GM12878 (cell line): ENCODE results near the gene GPRC5B. TPM values are rescaled to one million over a fixed set of nuclear protein-coding genes. Genes with fewer than 3 reads are reported as not detected.

Experiments
- ATAC-seq: fragments of 200-7000 bp; cut with Tn5 transposase; 3 replicates; pipeline ENCODE4 v1.9.1; 2020; ENCODE audit warnings: mild to moderate bottlenecking, moderate library complexity
- BruUV-seq: library from RNA; stranded (reverse); fragments of 400-500 nt; replicated peaks from 2 replicates; lab custom pipeline; 2021; lab: Mats Ljungman, UMichigan
- CTCF ChIA-PET: fragments of 300-600 bp; sonication (Branson Sonifier 250); formaldehyde crosslinking; extraction: SDS; loops from one replicate; lab custom pipeline; 2021; ENCODE audit warnings: inconsistent platforms; lab: Yijun Ruan, JAX
- POLR2A ChIA-PET: fragments of 350-600 bp; formaldehyde crosslinking; extraction: SDS; loops from one replicate; lab custom pipeline; 2021; ENCODE audit warnings: inconsistent platforms; lab: Charles Lee
- RAD21 ChIA-PET: fragments of 300-600 bp; sonication (Branson Sonifier 250); formaldehyde crosslinking; loops from one replicate; lab custom pipeline; 2023; ENCODE audit warnings: antibody characterized with exemption; ENCODE audit not compliant: unreplicated experiment; lab: Charles Lee
- SMC1A ChIA-PET: fragments of 300-600 bp; sonication (Branson Sonifier 250); formaldehyde crosslinking; loops from one replicate; lab custom pipeline; 2023; ENCODE audit not compliant: unreplicated experiment, uncharacterized antibody; lab: Charles Lee
- DNase-seq: peaks from one replicate; pipeline ENCODE4 v3.0.0-alpha.2; 2011; ENCODE audit warnings: low read depth, low spot score
- FAIRE-seq: peaks from 3 replicates; lab custom pipeline; 2011; peaks lifted over from hg19 to GRCh38; lab: Jason Lieb, UNC
- H2AFZ ChIP-seq: 2 replicates; pipeline ENCODE4 v1.6.0; 2011; ENCODE audit warnings: low read depth, low read length, control low read depth; ENCODE audit not compliant: control insufficient read depth
- H3K27ac ChIP-seq: 2 replicates; pipeline ENCODE4 v1.5.1; 2011; ENCODE audit warnings: control low read depth; ENCODE audit not compliant: control insufficient read depth, insufficient read depth
- H3K27me3 ChIP-seq, 2 experiments: replicated peaks in 1 of 2; 2 replicates each; pipeline versions ENCODE4 v1.6.0 to v1.6.1; 2011; ENCODE audit warnings: low read length in 1 of 2; ENCODE audit not compliant: control insufficient read depth in 2 of 2, insufficient read depth in 2 of 2
- H3K36me3 ChIP-seq, 2 experiments: 2 replicates each; pipeline ENCODE4 v1.5.1; 2011; ENCODE audit warnings: low read length in 1 of 2; ENCODE audit not compliant: control insufficient read depth in 2 of 2, insufficient read depth in 2 of 2
- H3K4me1 ChIP-seq: 2 replicates; pipeline ENCODE4 v1.6.1; 2011; ENCODE audit warnings: mild to moderate bottlenecking, low read length, moderate library complexity, mixed read lengths; ENCODE audit not compliant: control insufficient read depth, insufficient read depth
- H3K4me2 ChIP-seq: 2 replicates; pipeline ENCODE4 v1.6.0; 2011; ENCODE audit warnings: control low read depth; ENCODE audit not compliant: control insufficient read depth, insufficient read depth
- H3K4me3 ChIP-seq: fragments of 200-600 bp; sonication (generic); 2 replicates; pipeline ENCODE4 v1.5.1; 2016
- H3K79me2 ChIP-seq: 2 replicates; pipeline ENCODE4 v1.6.0; 2011; ENCODE audit warnings: low read length; ENCODE audit not compliant: control insufficient read depth, insufficient read depth
- H3K9ac ChIP-seq: 2 replicates; pipeline ENCODE4 v1.8.0; 2011; ENCODE audit warnings: low read length, control low read depth, mixed read lengths; ENCODE audit not compliant: control insufficient read depth, insufficient read depth
- H3K9me3 ChIP-seq: replicated peaks from 3 replicates; pipeline ENCODE4 v1.5.1; 2011; ENCODE audit warnings: mild to moderate bottlenecking, low read length; ENCODE audit not compliant: control insufficient read depth, insufficient read depth
- H4K20me1 ChIP-seq: 2 replicates; pipeline ENCODE4 v1.6.0; 2011; ENCODE audit not compliant: control insufficient read depth, insufficient read depth
- STAT1 ChIP-seq: fragments of 450-650 bp; conservative IDR thresholded peaks from 2 replicates; pipeline ENCODE4 v1.6.1; 2014; ENCODE audit warnings: antibody characterized with exemption, mild to moderate bottlenecking
- ZNF24 ChIP-seq: fragments of 450-650 bp; IDR thresholded peaks from 2 replicates; pipeline ENCODE4 v1.6.1; 2017; ENCODE audit warnings: antibody characterized with exemption, mild to moderate bottlenecking
- WGBS: methylation state at CpG from one replicate; pipeline ENCODE4 v1.1.6; 2016; ENCODE audit warnings: low lambda C conversion rate; ENCODE audit not compliant: insufficient replicate concordance, insufficient coverage; ENCODE audit errors: missing lambda C conversion rate; 5-methylcytosine and 5-hydroxymethylcytosine counted together
- in situ Hi-C: fragments of 300-500 bp; cut with MboI; formaldehyde crosslinking; loops from 9 replicates; pipeline ENCODE4 v1.14.3; 2018; ENCODE audit warnings: mixed read lengths
- intact Hi-C: fragments of 100-400 bp; cut with micrococcal nuclease; formaldehyde crosslinking; loops from one replicate; pipeline ENCODE4 v1.14.2; 2022; ENCODE audit not compliant: unreplicated experiment
- polyA plus RNA-seq, 11 experiments: library from polyadenylated mRNA; depleted of rRNA in 4 of 11; unstranded in 6 of 11; stranded (reverse) in 5 of 11; fragments of >200 nt; fragmentation: Nextera tagmentation in 4 of 11; fragmentation: Illumina TruSeq in 1 of 11; extraction: Ambion mirVana in 4 of 11; extraction: Trizol in 1 of 11; gene quantifications; 1 replicate in 1 of 11; 2 replicates in 10 of 11; pipeline versions ENCODE4 v1.2.1 to v1.2.3, GENCODE V29; 2011 to 2016; ENCODE audit warnings: inconsistent platforms in 2 of 11, missing spikeins in 2 of 11, low read depth in 1 of 11
- total RNA-seq, 4 experiments: library from RNA; depleted of rRNA in 3 of 4; stranded (reverse); fragments of >200 nt in 3 of 4; fragmentation: Illumina TruSeq in 1 of 4; extraction: Trizol in 1 of 4; gene quantifications; 2 replicates each; pipeline versions ENCODE4 v1.2.1 to v1.2.3, GENCODE V29; 2013 to 2021
- TF ChIP-seq, protein P1 (sequence below): fragments of 450-650 bp; IDR thresholded peaks from 2 replicates; pipeline ENCODE4 v1.6.1; 2018; ENCODE audit warnings: borderline replicate concordance, mild to moderate bottlenecking; ENCODE audit not compliant: partially characterized antibody
- TF ChIP-seq, protein P2 (sequence below): fragments of 450-650 bp; IDR thresholded peaks from 2 replicates; pipeline ENCODE4 v1.6.1; 2016; ENCODE audit warnings: mild to moderate bottlenecking, moderate library complexity, borderline replicate concordance
- TF ChIP-seq, protein P3 (sequence below): IDR thresholded peaks from 2 replicates; pipeline ENCODE4 v1.6.1; 2012; ENCODE audit warnings: mild to moderate bottlenecking, low read depth, low read length
- TF ChIP-seq, protein P4 (sequence below): fragments of 450-650 bp; IDR thresholded peaks from 2 replicates; pipeline ENCODE4 v1.6.1; 2017; ENCODE audit warnings: mild to moderate bottlenecking, moderate library complexity

GPRC5B gene
- total and polyA plus RNA-seq, 10 of the 15 experiments (the other 5 are each of a cell fraction or from before 2014, with no cell fraction given), result 0.01 to 0.42 (median 0.15) TPM; not detected in 2

DNA sequence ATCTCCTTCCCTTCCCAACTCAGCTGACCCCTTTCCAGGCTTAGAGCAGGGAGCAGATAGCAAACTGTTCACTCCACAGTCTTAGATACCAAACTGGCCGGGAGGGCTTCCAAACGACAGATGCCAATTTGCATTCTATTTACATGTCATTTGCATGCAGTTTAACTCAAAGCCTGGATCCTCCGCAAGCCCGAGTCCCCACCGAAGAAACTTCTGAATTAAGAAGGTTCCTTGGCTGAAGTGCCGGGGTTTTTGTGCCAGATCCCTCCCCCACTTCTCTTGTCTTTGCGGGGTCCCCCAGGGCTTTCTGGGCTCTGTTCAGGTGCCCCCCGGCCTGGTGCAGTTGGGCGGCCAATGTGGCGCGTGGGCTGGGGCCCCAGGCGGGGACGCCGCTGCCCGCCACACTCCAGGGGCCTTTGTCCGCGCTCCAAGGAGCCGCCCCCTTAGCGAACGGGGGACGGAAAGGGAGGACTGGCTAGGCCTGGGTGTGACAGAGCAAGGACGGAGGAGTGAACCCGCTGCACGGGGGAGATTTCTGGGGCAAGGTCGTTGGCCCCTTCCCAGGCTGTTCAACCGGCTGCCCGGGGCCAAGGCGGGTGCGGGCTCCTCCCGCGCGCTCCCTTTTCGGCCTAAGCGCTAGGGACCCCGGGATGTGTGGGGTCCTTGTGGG is 1.2 kb downstream of the GPRC5B start (continued):
- TF ChIP-seq, protein P1, sequence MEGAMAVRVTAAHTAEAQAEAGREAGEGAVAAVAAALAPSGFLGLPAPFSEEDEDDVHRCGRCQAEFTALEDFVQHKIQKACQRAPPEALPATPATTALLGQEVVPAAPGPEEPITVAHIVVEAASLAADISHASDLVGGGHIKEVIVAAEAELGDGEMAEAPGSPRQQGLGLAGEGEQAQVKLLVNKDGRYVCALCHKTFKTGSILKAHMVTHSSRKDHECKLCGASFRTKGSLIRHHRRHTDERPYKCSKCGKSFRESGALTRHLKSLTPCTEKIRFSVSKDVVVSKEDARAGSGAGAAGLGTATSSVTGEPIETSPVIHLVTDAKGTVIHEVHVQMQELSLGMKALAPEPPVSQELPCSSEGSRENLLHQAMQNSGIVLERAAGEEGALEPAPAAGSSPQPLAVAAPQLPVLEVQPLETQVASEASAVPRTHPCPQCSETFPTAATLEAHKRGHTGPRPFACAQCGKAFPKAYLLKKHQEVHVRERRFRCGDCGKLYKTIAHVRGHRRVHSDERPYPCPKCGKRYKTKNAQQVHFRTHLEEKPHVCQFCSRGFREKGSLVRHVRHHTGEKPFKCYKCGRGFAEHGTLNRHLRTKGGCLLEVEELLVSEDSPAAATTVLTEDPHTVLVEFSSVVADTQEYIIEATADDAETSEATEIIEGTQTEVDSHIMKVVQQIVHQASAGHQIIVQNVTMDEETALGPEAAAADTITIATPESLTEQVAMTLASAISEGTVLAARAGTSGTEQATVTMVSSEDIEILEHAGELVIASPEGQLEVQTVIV, result no peak
- TF ChIP-seq STAT1, result no peak
- TF ChIP-seq, protein P2, sequence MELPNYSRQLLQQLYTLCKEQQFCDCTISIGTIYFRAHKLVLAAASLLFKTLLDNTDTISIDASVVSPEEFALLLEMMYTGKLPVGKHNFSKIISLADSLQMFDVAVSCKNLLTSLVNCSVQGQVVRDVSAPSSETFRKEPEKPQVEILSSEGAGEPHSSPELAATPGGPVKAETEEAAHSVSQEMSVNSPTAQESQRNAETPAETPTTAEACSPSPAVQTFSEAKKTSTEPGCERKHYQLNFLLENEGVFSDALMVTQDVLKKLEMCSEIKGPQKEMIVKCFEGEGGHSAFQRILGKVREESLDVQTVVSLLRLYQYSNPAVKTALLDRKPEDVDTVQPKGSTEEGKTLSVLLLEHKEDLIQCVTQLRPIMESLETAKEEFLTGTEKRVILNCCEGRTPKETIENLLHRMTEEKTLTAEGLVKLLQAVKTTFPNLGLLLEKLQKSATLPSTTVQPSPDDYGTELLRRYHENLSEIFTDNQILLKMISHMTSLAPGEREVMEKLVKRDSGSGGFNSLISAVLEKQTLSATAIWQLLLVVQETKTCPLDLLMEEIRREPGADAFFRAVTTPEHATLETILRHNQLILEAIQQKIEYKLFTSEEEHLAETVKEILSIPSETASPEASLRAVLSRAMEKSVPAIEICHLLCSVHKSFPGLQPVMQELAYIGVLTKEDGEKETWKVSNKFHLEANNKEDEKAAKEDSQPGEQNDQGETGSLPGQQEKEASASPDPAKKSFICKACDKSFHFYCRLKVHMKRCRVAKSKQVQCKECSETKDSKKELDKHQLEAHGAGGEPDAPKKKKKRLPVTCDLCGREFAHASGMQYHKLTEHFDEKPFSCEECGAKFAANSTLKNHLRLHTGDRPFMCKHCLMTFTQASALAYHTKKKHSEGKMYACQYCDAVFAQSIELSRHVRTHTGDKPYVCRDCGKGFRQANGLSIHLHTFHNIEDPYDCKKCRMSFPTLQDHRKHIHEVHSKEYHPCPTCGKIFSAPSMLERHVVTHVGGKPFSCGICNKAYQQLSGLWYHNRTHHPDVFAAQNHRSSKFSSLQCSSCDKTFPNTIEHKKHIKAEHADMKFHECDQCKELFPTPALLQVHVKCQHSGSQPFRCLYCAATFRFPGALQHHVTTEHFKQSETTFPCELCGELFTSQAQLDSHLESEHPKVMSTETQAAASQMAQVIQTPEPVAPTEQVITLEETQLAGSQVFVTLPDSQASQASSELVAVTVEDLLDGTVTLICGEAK, result no peak

DNA sequence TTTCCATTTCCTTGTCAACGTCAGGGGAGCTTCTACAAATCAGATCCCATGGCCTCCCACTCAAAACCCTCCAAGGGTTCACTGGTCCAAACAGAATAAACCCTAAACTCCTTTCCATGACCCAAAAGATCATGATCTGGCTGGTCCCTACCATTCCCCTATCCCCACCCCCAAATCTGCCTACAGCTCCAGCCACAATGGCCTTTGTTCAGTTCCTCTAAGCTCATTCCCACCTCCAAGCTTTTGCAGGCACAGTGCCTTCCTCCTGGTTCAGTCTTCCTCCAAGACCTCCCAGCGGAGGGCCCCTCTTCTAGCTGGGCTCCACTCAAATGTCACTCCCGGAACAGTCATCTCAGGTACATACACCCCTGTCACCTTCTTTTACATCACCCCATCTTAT is 2.0 kb downstream of the GPRC5B start:
- ATAC-seq (no peak), DNase-seq (no peak), FAIRE-seq (no peak)
- H3K36me3 ChIP-seq, result no peaks in the 10 kb centered on the region
- POLR2A ChIA-PET, result no interaction called here
- no peaks in the 10 kb centered on the region for H3K4me1 ChIP-seq
- H3K9me3 ChIP-seq, result no peaks in the 10 kb centered on the region
- RAD21 ChIA-PET, result no interaction called here
- no TSS peak for BruUV-seq
- CTCF ChIA-PET, result no interaction called here
- intact Hi-C loops, result no loop called here
- SMC1A ChIA-PET, result interaction anchor here (0.8 to 1.2 kb wide), 3 partner anchors 79 to 279 kb away, joined by 3 read pairs; no protein-coding TSS in a partner anchor
- WGBS, result 38% methylated on average over 3 of the region's 3 CpGs
- H3K27ac ChIP-seq, result no peak overlapping the region
- H2AFZ ChIP-seq, result no peak overlapping the region
- no peak overlapping the region for H3K4me3 ChIP-seq
- no peak overlapping the region for H3K9ac ChIP-seq
- no peak overlapping the region for H3K4me2 ChIP-seq
- in situ Hi-C loops, result no loop called here
- peaks cover 6 to 15% of the 10 kb centered on the region in 2 experiments for H3K27me3 ChIP-seq
- H4K20me1 ChIP-seq, result no peaks in the 10 kb centered on the region
- no peaks in the 10 kb centered on the region for H3K79me2 ChIP-seq
- TF ChIP-seq ZNF24, result no peak
- TF ChIP-seq, protein P3, sequence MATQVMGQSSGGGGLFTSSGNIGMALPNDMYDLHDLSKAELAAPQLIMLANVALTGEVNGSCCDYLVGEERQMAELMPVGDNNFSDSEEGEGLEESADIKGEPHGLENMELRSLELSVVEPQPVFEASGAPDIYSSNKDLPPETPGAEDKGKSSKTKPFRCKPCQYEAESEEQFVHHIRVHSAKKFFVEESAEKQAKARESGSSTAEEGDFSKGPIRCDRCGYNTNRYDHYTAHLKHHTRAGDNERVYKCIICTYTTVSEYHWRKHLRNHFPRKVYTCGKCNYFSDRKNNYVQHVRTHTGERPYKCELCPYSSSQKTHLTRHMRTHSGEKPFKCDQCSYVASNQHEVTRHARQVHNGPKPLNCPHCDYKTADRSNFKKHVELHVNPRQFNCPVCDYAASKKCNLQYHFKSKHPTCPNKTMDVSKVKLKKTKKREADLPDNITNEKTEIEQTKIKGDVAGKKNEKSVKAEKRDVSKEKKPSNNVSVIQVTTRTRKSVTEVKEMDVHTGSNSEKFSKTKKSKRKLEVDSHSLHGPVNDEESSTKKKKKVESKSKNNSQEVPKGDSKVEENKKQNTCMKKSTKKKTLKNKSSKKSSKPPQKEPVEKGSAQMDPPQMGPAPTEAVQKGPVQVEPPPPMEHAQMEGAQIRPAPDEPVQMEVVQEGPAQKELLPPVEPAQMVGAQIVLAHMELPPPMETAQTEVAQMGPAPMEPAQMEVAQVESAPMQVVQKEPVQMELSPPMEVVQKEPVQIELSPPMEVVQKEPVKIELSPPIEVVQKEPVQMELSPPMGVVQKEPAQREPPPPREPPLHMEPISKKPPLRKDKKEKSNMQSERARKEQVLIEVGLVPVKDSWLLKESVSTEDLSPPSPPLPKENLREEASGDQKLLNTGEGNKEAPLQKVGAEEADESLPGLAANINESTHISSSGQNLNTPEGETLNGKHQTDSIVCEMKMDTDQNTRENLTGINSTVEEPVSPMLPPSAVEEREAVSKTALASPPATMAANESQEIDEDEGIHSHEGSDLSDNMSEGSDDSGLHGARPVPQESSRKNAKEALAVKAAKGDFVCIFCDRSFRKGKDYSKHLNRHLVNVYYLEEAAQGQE, result no peak
- TF ChIP-seq, protein P4, sequence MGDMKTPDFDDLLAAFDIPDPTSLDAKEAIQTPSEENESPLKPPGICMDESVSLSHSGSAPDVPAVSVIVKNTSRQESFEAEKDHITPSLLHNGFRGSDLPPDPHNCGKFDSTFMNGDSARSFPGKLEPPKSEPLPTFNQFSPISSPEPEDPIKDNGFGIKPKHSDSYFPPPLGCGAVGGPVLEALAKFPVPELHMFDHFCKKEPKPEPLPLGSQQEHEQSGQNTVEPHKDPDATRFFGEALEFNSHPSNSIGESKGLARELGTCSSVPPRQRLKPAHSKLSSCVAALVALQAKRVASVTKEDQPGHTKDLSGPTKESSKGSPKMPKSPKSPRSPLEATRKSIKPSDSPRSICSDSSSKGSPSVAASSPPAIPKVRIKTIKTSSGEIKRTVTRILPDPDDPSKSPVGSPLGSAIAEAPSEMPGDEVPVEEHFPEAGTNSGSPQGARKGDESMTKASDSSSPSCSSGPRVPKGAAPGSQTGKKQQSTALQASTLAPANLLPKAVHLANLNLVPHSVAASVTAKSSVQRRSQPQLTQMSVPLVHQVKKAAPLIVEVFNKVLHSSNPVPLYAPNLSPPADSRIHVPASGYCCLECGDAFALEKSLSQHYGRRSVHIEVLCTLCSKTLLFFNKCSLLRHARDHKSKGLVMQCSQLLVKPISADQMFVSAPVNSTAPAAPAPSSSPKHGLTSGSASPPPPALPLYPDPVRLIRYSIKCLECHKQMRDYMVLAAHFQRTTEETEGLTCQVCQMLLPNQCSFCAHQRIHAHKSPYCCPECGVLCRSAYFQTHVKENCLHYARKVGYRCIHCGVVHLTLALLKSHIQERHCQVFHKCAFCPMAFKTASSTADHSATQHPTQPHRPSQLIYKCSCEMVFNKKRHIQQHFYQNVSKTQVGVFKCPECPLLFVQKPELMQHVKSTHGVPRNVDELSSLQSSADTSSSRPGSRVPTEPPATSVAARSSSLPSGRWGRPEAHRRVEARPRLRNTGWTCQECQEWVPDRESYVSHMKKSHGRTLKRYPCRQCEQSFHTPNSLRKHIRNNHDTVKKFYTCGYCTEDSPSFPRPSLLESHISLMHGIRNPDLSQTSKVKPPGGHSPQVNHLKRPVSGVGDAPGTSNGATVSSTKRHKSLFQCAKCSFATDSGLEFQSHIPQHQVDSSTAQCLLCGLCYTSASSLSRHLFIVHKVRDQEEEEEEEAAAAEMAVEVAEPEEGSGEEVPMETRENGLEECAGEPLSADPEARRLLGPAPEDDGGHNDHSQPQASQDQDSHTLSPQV, result no peak
